ENCODE measurements around the gene UNC119. TPM values are rescaled to one million over a fixed set of nuclear protein-coding genes. Genes with fewer than 3 reads are reported as not detected.
A peak's percentile ranks its signal among the peaks of the same experiment; 100 is the strongest.

Gene UNC119
- total RNA-seq, 1 donor from 2014 or later, result 57.2 TPM

- peaks cover 4% of the 10 kb centered on the region for H3K27me3 Mint-ChIP-seq (ENCODE audit: unreplicated experiment)
- H3K4me3 Mint-ChIP-seq (ENCODE audit: unreplicated experiment), result no peak overlapping the region
Observed at GRCh38 chr17:28573521-28573920, 21.1 kb upstream of the UNC119 start.

GRCh38 chr17:28573040-28573380 lies 20.6 kb upstream of the UNC119 start:
- H3K36me3 Mint-ChIP-seq (ENCODE audit: unreplicated experiment), result no peaks in the 10 kb centered on the region
- peaks cover 8% of the 10 kb centered on the region for H3K9me3 Mint-ChIP-seq (ENCODE audit: unreplicated experiment)
- no peak overlapping the region for H3K4me3 Mint-ChIP-seq (ENCODE audit: unreplicated experiment)
- H3K27ac Mint-ChIP-seq (ENCODE audit: unreplicated experiment), result no peak overlapping the region
- peaks cover 6% of the 10 kb centered on the region for H3K4me1 Mint-ChIP-seq (ENCODE audit: low read depth, unreplicated experiment)
- peaks cover 4% of the 10 kb centered on the region for H3K27me3 Mint-ChIP-seq (ENCODE audit: unreplicated experiment)
- DNase-seq, result no peak
- TF ChIP-seq CTCF (IDR thresholded peaks at IDR 0.05; ENCODE audit: partially characterized antibody, unreplicated experiment), result no peak

More at GRCh38 chr17:28573521-28573920, 21.1 kb upstream of the UNC119 start:
- no peak overlapping the region for H3K27ac Mint-ChIP-seq (ENCODE audit: unreplicated experiment)
- peaks cover 6% of the 10 kb centered on the region for H3K4me1 Mint-ChIP-seq (ENCODE audit: low read depth, unreplicated experiment)
- no peaks in the 10 kb centered on the region for H3K36me3 Mint-ChIP-seq (ENCODE audit: unreplicated experiment)
- no peak for TF ChIP-seq CTCF (IDR thresholded peaks at IDR 0.05; ENCODE audit: partially characterized antibody, unreplicated experiment)
- peaks cover 8% of the 10 kb centered on the region for H3K9me3 Mint-ChIP-seq (ENCODE audit: unreplicated experiment)
- DNase-seq, result no peak

- Mint-ChIP-seq H3K4me1 (ENCODE audit: low read depth, unreplicated experiment) (peaks cover 6% of the 10 kb centered on the region), H3K4me3 (ENCODE audit: unreplicated experiment) (peak overlapping the region; percentile 99), H3K36me3 (ENCODE audit: unreplicated experiment) (no peaks in the 10 kb centered on the region), H3K27me3 (ENCODE audit: unreplicated experiment) (peaks cover 4% of the 10 kb centered on the region), H3K9me3 (ENCODE audit: unreplicated experiment) (peaks cover 10% of the 10 kb centered on the region), H3K27ac (ENCODE audit: unreplicated experiment) (no peak overlapping the region)
- DNase-seq, result no peak
- TF ChIP-seq CTCF (IDR thresholded peaks at IDR 0.05; ENCODE audit: partially characterized antibody, unreplicated experiment), result no peak
Observed at GRCh38 chr17:28572259-28573039, 20.0 kb upstream of the UNC119 start.

GRCh38 chr17:28571361-28572122 lies 19.1 kb upstream of the UNC119 start, which contains the start of gene PIGS:
PIGS (minus strand) TSS chr17:28571524; CDS start chr17:28571496, 28 bp downstream.
- no peak for TF ChIP-seq CTCF (IDR thresholded peaks at IDR 0.05; ENCODE audit: partially characterized antibody, unreplicated experiment)
- peak; percentile 98 for DNase-seq
- Mint-ChIP-seq H3K27me3 (ENCODE audit: unreplicated experiment) (peaks cover 4% of the 10 kb centered on the region), H3K4me3 (ENCODE audit: unreplicated experiment) (peak within 1 kb of the TSS; percentile 99), H3K4me1 (ENCODE audit: low read depth, unreplicated experiment) (peaks cover 8% of the 10 kb centered on the region), H3K9me3 (ENCODE audit: unreplicated experiment) (peaks cover 10% of the 10 kb centered on the region), H3K27ac (ENCODE audit: unreplicated experiment) (peak within 1 kb of the TSS; percentile 87), H3K36me3 (ENCODE audit: unreplicated experiment) (no peaks in the 10 kb centered on the region)
